ENCODE results near the gene CDH23.

- TF ChIP-seq CTCF (IDR thresholded peaks at IDR 0.05) (no peak), POLR2A (IDR thresholded peaks at IDR 0.05) (no peak), EP300 (IDR thresholded peaks at IDR 0.05) (no peak)
Observed at GRCh38 chr10:71429304-71429703, 32.6 kb downstream of the CDH23 start.

Data from suprapubic skin (tissue), 3 donors.